Measurements from ENCODE around the gene RBM17. TPM values are rescaled to one million over a fixed set of nuclear protein-coding genes. Genes with fewer than 3 reads are reported as not detected.

The RBM17 gene
- total and polyA plus RNA-seq, 10 of the 15 experiments (the other 5 are each of a cell fraction or from before 2014, with no cell fraction given) = 28.4 to 181 (median 83.9) TPM

- no peak for TF ChIP-seq CEBPZ (IDR thresholded peaks at IDR 0.05; ENCODE audit: low read depth, low read length)
- TF ChIP-seq SKIL (IDR thresholded peaks at IDR 0.05; ENCODE audit: low read depth, poor library complexity, severe bottlenecking) = no peak
- no peak for TF ChIP-seq ZBED1 (IDR thresholded peaks at IDR 0.05; ENCODE audit: borderline replicate concordance)
- no peak for TF ChIP-seq BCL11A (IDR thresholded peaks at IDR 0.05; ENCODE audit: low read depth, low read length)
- no peak for TF ChIP-seq HSF1 (IDR thresholded peaks at IDR 0.05; ENCODE audit: low read depth, low read length)
- 0 out of 2 replicates have a peak, but pooled peaks have one; percentile 1 for TF ChIP-seq MEF2A (IDR thresholded peaks at IDR 0.05; ENCODE audit: insufficient read depth, low read depth, low read length)
- TF ChIP-seq MTA3 (IDR thresholded peaks at IDR 0.05; ENCODE audit: borderline replicate concordance, low read length) = no peak
- no peak for TF ChIP-seq SIN3A (IDR thresholded peaks at IDR 0.05; ENCODE audit: low read depth, low read length)
- peak; percentile 58 for TF ChIP-seq NR2F1 (conservative IDR thresholded peaks at IDR 0.05)
- no peak for TF ChIP-seq HDAC2 (IDR thresholded peaks at IDR 0.05)
- TF ChIP-seq ZBTB4 (CRISPR knock-in tag; IDR thresholded peaks at IDR 0.05) = no peak
- no peak for TF ChIP-seq CBX5 (IDR thresholded peaks at IDR 0.05; ENCODE audit: low read depth)
- peak; percentile 98 for TF ChIP-seq ELK1 (IDR thresholded peaks at IDR 0.05; ENCODE audit: low read depth, low read length)
- TF ChIP-seq USF2 (IDR thresholded peaks at IDR 0.05; ENCODE audit: borderline replicate concordance, low read depth, low read length) = no peak
- TF ChIP-seq RB1 (IDR thresholded peaks at IDR 0.05; ENCODE audit: borderline replicate concordance) = peak; percentile 65; the same call in 1 of the 2 replicates
- no peak for TF ChIP-seq WRNIP1 (IDR thresholded peaks at IDR 0.05; ENCODE audit: borderline replicate concordance, low read depth, low read length)
- no peak for TF ChIP-seq SUZ12 (IDR thresholded peaks at IDR 0.05; ENCODE audit: unreplicated experiment)
Measured at GRCh38 chr10:6144406-6145165, 55.8 kb downstream of the RBM17 start (continued).
